Bronchial epithelial cell (primary cell): Measurements from ENCODE around the gene SLC24A1. TPM values are rescaled to one million over a fixed set of nuclear protein-coding genes. Genes with fewer than 3 reads are reported as not detected.

Experiments
- DNase-seq: peaks from one replicate; pipeline ENCODE4 v3.0.0-alpha.2; 2010; ENCODE audit warnings: low read depth
- FAIRE-seq: peaks from 2 replicates; lab custom pipeline; 2011; peaks lifted over from hg19 to GRCh38; lab: Jason Lieb, UNC
- H3K27me3 ChIP-seq: 2 replicates; pipeline ENCODE4 v1.5.1; 2011; ENCODE audit warnings: low read length; ENCODE audit not compliant: control insufficient read depth, insufficient read depth
- H3K36me3 ChIP-seq: 2 replicates; pipeline ENCODE4 v1.5.1; 2011; ENCODE audit warnings: low read length; ENCODE audit not compliant: control insufficient read depth, insufficient read depth
- H3K4me3 ChIP-seq: 2 replicates; pipeline ENCODE4 v1.5.1; 2011; ENCODE audit warnings: mild to moderate bottlenecking, low read depth, low read length, control low read depth
- CTCF ChIP-seq: IDR thresholded peaks from 2 replicates; pipeline ENCODE4 v1.5.1; 2011; ENCODE audit warnings: mild to moderate bottlenecking, moderate library complexity, low read length, control low read depth, inconsistent platforms; ENCODE audit not compliant: insufficient read depth, severe bottlenecking
- total RNA-seq: library from RNA; depleted of rRNA; stranded (reverse); fragments of >200 nt; gene quantifications from 2 replicates; pipeline ENCODE4 v1.2.1, GENCODE V29; 2014

SLC24A1 gene
- 1.6 and 2.2 TPM in 2 replicates for total RNA-seq

- no peak within 1 kb of the TSS for H3K4me3 ChIP-seq
- no peaks in the 10 kb centered on the region for H3K36me3 ChIP-seq
- TF ChIP-seq CTCF = no peak
- H3K27me3 ChIP-seq = no peaks in the 10 kb centered on the region
- DNase-seq (no peak), FAIRE-seq (no peak)
These were observed at the start of gene SLC24A1 for GRCh38 chr15:65621638-65622037. Gene SLC24A1 (plus strand): TSS chr15:65621938. CDS start chr15:65624081, 2,143 bp downstream.

DNA sequence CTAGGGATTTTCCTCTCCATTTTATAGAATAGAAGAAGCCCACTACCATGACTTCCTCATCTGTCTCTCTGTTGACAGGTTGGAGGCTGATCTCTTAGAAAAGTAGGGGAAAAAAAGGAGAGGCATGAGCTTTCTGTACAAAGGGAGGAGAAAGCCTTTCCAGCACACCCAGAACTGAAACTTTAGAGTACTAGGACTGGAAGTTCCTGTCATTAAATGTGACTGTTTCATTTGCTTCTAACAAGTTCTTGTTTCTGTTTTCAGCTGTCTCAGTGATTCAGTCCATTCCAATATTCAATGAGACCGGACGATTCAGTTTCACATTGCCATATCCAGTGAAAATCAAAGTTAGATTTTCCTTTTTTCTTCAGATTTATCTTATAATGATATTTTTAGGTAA, 49.8 kb upstream of the SLC24A1 start:
- no peak for FAIRE-seq
- Histone ChIP-seq H3K36me3 (no peaks in the 10 kb centered on the region), H3K27me3 (no peaks in the 10 kb centered on the region), H3K4me3 (no peak overlapping the region)
- no peak for TF ChIP-seq CTCF
- no peak for DNase-seq

- TF ChIP-seq CTCF = no peak
- H3K36me3 ChIP-seq = peaks cover 12% of the 10 kb centered on the region
- FAIRE-seq (no peak), DNase-seq (peak; percentile 58)
- H3K4me3 ChIP-seq = no peak overlapping the region
- H3K27me3 ChIP-seq = no peaks in the 10 kb centered on the region
These were observed 45.1 kb upstream of the SLC24A1 start for GRCh38 chr15:65576664-65577063.

DNA sequence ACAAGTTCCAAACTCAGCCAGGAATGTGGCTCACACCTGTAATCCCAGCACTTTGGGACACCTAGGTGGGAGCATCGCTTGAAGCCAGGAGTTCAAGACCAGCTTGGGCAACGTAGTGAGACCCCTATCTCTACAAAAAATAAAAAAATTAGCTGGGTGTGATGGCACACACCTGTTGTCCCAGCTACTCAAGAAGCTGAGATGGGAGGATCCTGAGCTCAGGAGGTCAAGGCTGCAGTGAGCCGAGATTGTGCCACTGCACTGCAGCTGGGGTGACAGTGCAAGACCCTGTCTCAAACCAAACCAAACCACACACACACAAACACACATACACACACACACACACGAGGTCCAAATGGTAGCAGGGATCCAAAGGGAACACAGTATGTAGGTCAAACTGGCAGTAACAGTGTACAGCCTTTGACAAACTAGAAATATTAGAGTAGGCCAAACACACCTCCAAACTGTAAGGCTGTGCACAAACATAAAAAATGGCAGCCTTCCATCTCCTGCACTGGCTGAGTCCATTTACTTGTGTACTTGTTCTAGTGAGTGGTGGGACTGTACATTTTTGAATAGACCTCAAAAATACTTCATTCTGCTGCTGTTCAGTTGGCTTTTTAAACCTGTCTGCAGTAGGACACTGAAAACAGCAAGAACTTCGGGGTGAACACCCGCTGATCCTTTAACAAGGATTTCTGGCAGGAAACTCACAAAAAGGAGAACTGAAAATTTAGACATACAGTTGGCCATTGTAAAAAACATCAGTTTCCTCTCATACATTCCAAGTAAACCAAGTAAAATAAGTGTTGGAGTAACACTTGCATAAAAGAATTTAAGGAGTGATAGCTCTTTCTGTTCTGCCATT, 44.4 kb upstream of the SLC24A1 start:
- FAIRE-seq = no peak
- DNase-seq = no peak
- H3K27me3 ChIP-seq = no peaks in the 10 kb centered on the region
- H3K36me3 ChIP-seq = peaks cover 13% of the 10 kb centered on the region
- H3K4me3 ChIP-seq = no peak overlapping the region
- no peak for TF ChIP-seq CTCF

DNA sequence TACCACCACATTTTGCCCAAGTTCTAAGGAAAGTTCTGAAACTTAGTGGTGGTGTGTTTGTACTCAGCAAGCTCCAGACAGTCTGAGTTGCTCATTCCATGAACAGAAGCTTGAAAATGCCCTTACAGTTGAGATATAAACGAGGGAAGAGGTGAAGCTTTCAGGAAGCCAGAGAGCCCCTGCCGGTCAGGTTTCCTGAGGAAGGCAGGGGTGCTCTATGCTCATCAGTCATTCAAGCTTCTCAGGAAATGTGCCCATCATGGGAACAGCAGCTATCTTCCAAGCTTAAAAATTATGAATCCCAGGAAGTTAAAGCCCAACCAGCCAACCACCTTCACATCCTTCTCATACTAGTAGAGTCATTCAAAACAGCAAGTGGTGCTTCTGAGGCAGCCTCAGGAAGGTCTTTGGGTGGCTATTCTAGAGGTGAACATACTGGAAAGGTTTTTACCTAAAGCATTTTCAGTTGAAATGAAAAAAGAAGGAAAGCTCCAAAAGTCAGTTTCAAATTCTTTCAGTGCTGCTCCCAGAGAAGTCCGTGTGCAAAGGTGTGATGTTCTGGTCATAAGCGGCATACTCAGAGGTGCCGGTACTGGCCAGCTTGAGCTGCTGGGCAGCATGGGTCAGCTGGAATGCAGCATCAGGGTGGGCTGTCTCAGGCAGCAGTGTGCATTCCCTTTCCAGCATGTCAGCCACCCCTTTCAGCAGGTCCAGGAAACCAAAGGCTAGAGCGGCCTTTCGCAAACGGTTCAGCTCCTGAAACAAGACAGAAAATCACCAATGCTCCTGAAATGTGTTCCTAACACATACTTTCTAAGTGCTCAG, 42.6 kb upstream of the SLC24A1 start:
- TF ChIP-seq CTCF = no peak
- H3K27me3 ChIP-seq = no peaks in the 10 kb centered on the region
- FAIRE-seq (no peak), DNase-seq (no peak)
- peaks cover 14% of the 10 kb centered on the region for H3K36me3 ChIP-seq
- no peak overlapping the region for H3K4me3 ChIP-seq
